Mucosa of descending colon (tissue), 3 donors: ENCODE data around the gene HNRNPA0. TPM values are rescaled to one million over a fixed set of nuclear protein-coding genes. Genes with fewer than 3 reads are reported as not detected.

Source experiments
- ATAC-seq: fragments of 200-7000 bp; cut with Tn5 transposase; one replicate; pipeline ENCODE4 v1.9.1; 2020; ENCODE audit warnings: mild to moderate bottlenecking, moderate library complexity
- DNase-seq, 3 donors: peaks; one replicate each; pipeline ENCODE4 v3.0.0-alpha.2; 2020
- H3K36me3 ChIP-seq: fragments of 200-600 bp; one replicate; pipeline ENCODE4 v1.8.0; 2021; ENCODE audit warnings: low read depth, mild to moderate bottlenecking
- H3K4me1 ChIP-seq: fragments of 200-600 bp; one replicate; pipeline ENCODE4 v1.8.0; 2021; ENCODE audit warnings: low read depth, mild to moderate bottlenecking
- H3K4me3 ChIP-seq: fragments of 200-600 bp; one replicate; pipeline ENCODE4 v1.8.0; 2021; ENCODE audit warnings: mild to moderate bottlenecking
- H3K9me3 ChIP-seq: fragments of 200-600 bp; one replicate; pipeline ENCODE4 v1.8.0; 2021; ENCODE audit warnings: mild to moderate bottlenecking
- CTCF ChIP-seq: fragments of 200-600 bp; IDR thresholded peaks from one replicate; pipeline ENCODE4 v1.8.0; 2022; ENCODE audit warnings: antibody characterized with exemption, mild to moderate bottlenecking
- intact Hi-C, 2 donors: fragments of 100-400 bp; cut with DNase I in 1 of 2; cut with micrococcal nuclease in 1 of 2; formaldehyde crosslinking; loops; one replicate each; pipeline versions ENCODE4 v1.11.0 to v1.11.1; 2022; cut with DNase I, micrococcal nuclease
- total RNA-seq, 3 donors: library from RNA; stranded (reverse); fragmentation: NEBNext Ultra II Directional in 2 of 3; extraction: Animal tissue kit (Norgen Biotek cat#: 25700) in 2 of 3; gene quantifications; one replicate each; pipeline versions ENCODE4 v1.2.1 to v1.2.4, GENCODE V29; 2021 to 2023
- donor health status: DM: no; HTN: no; CAD: no; lungs with moderate emphysema.
- donor health status: DM: no; HTN: no; CAD: no.
- donor health status: DM: no; HTN: yes; CAD: no.

The HNRNPA0 gene
- total RNA-seq, 3 donors from 2014 or later, result 16.9 to 27.9 (median 24.2) TPM

- no peak overlapping the region for H3K4me3 ChIP-seq
- no peak for TF ChIP-seq CTCF
- no peaks in the 10 kb centered on the region for H3K4me1 ChIP-seq
- ATAC-seq (no peak), DNase-seq (no peak)
- H3K36me3 ChIP-seq, result no peaks in the 10 kb centered on the region
- intact Hi-C loops, result loop anchor here (10.0 kb wide), 2 partner anchors 76 to 96 kb away; no protein-coding TSS in a partner anchor
- H3K9me3 ChIP-seq, result no peaks in the 10 kb centered on the region
Observed at GRCh38 chr5:137730336-137730735, 23.8 kb downstream of the HNRNPA0 start.

GRCh38 chr5:137728048-137728447 lies 26.1 kb downstream of the HNRNPA0 start:
- DNase-seq (no peak), ATAC-seq (no peak)
- no peak for TF ChIP-seq CTCF
- intact Hi-C loops, result no loop called here
- Histone ChIP-seq H3K4me3 (no peak overlapping the region), H3K36me3 (no peaks in the 10 kb centered on the region), H3K4me1 (no peaks in the 10 kb centered on the region), H3K9me3 (no peaks in the 10 kb centered on the region)

GRCh38 chr5:137727623-137728022 lies 26.5 kb downstream of the HNRNPA0 start:
- no peak for TF ChIP-seq CTCF
- Histone ChIP-seq H3K36me3 (no peaks in the 10 kb centered on the region), H3K4me3 (no peak overlapping the region), H3K9me3 (no peaks in the 10 kb centered on the region), H3K4me1 (no peaks in the 10 kb centered on the region)
- intact Hi-C loops, result no loop called here
- ATAC-seq, result no peak
- DNase-seq, result no peak

GRCh38 chr5:137724251-137724650 lies 29.9 kb downstream of the HNRNPA0 start:
- H3K36me3 ChIP-seq, result no peaks in the 10 kb centered on the region
- H3K4me1 ChIP-seq, result no peaks in the 10 kb centered on the region
- DNase-seq (no peak), ATAC-seq (no peak)
- no peak overlapping the region for H3K4me3 ChIP-seq
- no peak for TF ChIP-seq CTCF
- intact Hi-C loops, result no loop called here
- H3K9me3 ChIP-seq, result no peaks in the 10 kb centered on the region

DNA sequence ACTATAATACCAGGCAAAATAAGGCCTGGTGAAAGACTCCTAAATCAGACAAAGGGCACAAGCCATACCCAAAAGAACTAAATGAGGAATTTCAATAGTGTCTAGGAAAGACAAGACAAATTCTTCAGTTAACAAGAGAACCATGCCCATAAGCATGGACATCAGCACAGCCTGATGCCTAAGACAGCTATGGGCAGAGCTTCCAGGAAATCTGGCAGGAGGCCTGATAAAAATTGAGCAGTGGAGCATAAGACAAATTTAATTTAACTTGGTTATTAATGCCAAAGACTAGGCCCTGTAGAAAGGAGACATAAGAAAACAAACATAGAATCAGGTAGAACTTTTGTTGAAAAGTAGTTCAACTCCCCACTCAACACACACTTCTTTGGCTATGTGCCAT lies 35.6 kb downstream of the HNRNPA0 start:
- intact Hi-C loops, result no loop called here
- H3K4me3 ChIP-seq, result no peak overlapping the region
- H3K36me3 ChIP-seq, result no peaks in the 10 kb centered on the region
- no peak for TF ChIP-seq CTCF
- H3K9me3 ChIP-seq, result peaks cover under 1% of the 10 kb centered on the region
- no peaks in the 10 kb centered on the region for H3K4me1 ChIP-seq
- ATAC-seq (no peak), DNase-seq (no peak)

GRCh38 chr5:137716337-137716736 lies 37.8 kb downstream of the HNRNPA0 start:
- H3K36me3 ChIP-seq, result no peaks in the 10 kb centered on the region
- no peak for ATAC-seq
- DNase-seq, result no peak
- intact Hi-C loops, result no loop called here
- TF ChIP-seq CTCF, result no peak
- no peaks in the 10 kb centered on the region for H3K4me1 ChIP-seq
- H3K4me3 ChIP-seq, result no peak overlapping the region
- H3K9me3 ChIP-seq, result peaks cover 6% of the 10 kb centered on the region
